ENCODE results near the gene MRPL17.
A peak's percentile ranks its signal among the peaks of the same experiment; 100 is the strongest.

MRPL17 gene

DNA sequence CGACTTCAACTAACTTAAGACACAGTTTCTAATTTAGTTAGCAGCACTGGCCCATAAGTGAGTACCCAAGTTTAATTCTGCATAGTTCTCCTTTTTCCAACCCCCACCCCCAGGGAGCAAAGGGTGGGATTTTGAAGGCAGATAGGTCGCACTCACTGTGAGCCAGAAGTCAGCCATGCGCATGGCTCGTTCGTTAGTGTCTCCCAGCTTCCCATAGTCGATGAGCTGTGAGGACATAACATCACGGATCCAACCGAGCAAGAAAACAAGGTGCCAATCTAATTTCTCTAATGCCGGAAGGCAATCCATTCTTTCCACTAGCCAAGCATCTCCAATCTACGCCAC, 577 bp downstream of the MRPL17 start:
- DNase-seq (ENCODE audit: low spot score), result no peak

DNA sequence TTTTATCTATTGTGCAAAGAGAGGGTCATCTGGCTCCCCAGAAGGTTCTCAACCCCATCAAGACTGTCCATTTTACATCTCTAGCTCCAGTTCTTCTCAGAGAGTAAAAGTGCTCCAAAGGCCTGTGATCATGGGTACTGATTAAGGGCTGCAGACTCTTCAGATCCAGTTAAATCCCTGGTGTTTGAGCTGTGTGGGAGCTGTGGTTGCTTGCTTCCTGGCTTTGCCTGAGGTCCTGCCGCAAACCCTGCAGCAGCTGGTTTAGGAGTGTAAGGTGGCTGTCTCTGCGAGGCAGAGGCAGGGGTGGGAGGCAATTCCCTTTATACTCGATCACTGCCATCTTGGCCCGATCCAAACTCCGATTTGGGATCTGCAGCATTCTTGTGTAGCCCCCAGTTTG, 1.2 kb downstream of the MRPL17 start:
- no peak for DNase-seq (ENCODE audit: low spot score)

DNA sequence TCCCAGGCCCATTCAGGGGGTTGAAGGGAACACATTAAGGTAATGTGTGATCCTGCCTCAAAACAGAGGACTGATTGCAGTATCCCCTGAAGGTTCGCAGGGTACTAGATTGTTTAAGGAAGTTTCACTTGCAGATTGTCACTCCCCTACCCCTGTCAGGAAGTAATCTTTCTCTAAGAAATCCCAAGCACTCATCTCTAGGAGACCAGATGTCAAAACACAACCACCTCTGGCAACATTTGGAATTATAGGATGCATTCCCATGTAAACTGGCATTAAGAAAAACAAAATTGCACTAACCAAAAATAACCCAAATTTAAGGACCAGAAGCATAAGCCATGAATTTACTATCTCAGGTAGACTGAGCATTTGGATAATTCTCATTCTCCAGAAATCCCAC, 1.6 kb downstream of the MRPL17 start:
- DNase-seq (ENCODE audit: low spot score), result no peak

DNA sequence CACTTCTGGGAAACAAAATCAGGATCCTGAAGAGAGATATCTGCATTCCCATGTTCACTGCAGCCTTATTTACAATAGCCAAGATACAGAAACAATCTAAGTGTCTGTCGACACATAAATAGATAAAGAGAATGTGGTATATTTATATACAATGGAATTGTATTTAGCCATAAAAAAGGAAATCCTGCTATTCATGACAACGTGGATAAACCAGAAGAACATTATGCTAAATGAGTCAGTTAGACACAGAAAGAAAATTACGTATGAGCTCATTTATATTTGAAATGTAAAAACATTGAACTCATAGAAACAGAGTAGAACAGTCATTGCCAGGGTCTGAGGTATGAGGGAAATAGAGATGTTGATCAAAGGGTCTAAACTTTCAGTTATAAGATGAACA, 6.1 kb downstream of the MRPL17 start:
- DNase-seq (ENCODE audit: low spot score), result no peak

GRCh38 chr11:6674862-6675261, 8.3 kb downstream of the MRPL17 start:
- DNase-seq (ENCODE audit: low spot score), result no peak

- DNase-seq (ENCODE audit: low spot score), result no peak
Measured at GRCh38 chr11:6674219-6674597, 8.9 kb downstream of the MRPL17 start.

DNA sequence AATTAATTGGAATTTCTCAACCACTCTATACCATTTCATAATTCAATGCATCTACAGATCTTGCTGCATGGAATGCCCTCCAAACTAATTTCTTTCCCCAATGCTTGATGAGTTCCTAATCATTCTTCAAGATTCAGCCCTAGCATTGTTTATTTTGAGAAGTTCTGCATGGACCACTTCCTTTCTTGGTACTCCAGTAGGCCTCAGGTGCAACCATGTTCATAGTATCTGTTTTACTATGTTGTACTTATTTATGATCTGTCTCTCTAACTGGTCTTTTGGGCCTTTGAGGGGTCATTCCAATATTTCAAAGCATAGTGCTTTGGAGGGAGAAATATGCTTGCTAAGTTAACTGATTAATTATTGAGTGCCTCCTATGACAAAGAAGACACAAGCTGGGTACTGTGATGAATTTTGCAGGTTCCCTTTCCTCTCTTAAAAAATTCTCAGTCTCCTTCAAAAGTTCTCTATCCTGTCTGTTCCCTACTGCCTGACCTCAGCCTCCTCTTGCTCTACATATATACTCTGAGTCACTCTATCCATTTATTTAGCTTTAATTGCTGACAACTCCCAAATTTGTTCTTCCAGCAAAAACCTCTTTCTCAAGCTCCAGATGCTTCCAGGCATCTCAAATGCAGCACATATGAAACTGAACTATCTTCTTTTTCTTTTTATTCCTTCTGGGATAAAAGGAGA, 9.5 kb downstream of the MRPL17 start:
- no peak for DNase-seq (ENCODE audit: low spot score)

DNA sequence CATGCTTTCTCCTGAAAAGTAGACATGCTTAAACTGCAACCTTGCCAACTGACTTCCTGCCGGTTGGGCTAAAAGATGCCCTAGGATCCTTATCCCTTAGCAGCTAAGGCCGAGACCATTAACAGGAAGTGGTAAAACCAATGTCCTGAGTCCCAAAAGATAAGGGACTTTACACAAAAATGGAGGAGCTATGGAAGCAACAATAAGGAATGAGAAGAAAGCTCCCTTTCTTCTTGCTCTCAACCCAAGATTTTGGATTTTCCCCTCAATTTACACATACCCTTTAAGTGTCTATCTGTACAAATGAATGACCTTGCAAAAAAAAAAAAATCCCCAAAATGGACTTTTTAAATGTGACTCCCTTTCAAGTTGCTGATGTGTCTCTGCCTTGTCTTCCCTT, 11.1 kb downstream of the MRPL17 start:
- DNase-seq (ENCODE audit: low spot score), result no peak

DNA sequence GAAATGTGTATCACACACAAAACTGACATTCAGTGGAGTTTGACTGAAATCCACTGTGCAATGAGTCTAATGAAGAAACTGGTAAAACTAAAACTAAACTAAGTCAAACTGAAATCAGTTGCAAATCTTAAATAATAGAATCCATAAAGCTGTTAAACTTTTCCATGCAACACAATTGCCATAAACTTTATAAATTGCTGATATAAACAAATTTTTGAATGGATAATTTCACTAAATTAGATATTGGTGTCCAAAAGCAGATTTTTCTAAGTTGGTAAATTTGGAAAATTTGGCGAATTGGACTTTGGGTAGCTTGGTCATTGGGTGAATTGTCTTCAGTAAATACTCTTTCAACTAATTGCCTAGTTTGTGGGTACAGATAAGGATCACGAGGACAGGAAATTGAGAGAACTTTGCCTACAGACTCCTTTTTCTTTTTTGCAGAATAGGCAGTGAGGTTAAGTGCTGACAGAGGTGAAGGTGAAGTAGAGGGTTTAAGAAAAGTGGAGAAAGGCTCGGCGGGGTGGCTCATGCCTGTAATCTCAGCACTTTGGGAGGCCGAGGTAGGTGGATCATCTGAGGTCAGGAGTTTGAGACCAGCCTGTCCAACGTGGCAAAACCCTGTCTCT, 12.8 kb downstream of the MRPL17 start:
- DNase-seq (ENCODE audit: low spot score), result no peak

GRCh38 chr11:6667733-6668374, 15.3 kb downstream of the MRPL17 start:
- DNase-seq (ENCODE audit: low spot score), result peak; percentile 61

GRCh38 chr11:6666302-6667183, 16.6 kb downstream of the MRPL17 start:
- no peak for DNase-seq (ENCODE audit: low spot score)

GRCh38 chr11:6664551-6664950, 18.6 kb downstream of the MRPL17 start:
- DNase-seq (ENCODE audit: low spot score), result no peak

DNA sequence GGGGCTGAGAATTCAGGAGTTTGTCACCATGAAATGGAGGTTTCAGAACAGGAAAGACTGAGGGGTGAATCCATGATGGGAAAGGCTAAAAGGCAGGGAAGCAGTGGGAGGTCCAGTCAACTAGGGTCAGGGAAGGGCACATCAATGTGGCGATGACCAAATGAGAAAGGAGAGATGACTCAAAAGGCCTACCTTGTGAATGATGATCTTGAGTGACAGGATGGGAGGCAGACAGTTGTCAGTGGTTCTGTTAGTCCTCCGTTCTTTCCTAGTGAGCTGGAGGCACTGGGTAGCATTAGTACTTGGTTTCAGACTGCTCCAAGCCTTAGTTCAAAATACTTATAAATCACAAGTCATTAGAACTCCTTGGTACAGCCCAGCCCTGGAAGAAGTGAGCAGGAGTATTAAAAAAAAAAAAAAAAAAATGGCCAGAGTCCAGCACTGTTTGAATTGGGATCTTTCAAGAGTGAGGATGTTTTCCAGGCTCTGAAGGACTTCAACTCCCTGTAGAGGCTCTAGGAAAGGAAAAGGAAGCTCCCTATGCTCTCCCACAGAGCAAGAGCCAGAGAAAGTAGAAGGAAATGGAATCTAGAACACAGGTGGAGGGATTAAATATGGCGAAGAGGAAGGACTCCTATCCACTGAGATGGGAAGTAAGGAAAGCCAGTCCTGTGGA, 19.2 kb downstream of the MRPL17 start:
- no peak for DNase-seq (ENCODE audit: low spot score)

DNA sequence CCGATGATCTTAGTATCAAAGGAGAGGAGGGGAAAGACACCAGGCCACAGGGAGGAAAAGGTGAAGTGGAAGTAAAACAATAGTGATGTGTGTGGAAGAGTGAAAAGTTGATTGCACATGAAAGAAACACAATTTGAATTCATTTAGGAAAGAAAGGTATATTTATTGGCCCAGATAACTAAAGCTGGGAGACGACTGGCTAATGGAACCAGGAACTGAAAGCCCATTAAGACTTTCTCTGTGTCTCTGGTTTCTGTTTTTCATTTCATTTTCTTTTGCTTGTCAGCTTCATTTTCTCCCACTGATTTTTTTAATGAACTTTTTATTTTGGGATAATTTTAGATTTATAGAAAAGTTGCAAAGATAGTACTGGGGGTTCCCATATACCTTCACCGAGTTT, 22.4 kb downstream of the MRPL17 start:
- no peak for DNase-seq (ENCODE audit: low spot score)

DNA sequence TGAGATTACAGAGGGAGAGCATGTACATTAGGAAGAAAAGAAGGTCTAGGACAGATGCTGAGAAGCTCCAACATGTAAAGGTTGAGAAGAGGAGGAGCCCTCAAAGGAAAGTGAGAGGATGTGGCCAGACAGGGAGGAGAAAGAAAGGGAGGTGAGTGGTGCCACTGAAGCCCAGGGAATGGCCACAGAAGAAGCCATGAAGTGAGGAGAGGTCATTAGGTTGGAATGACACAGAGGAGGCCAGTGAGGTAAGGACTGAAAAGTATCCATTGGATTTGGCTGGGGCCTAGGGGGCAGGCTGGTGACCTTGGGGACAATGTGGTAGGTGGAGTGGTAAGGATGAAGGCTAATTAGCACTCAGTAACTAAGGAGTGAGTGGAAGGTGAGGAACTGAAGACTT, 24.5 kb downstream of the MRPL17 start:
- no peak for DNase-seq (ENCODE audit: low spot score)

DNA sequence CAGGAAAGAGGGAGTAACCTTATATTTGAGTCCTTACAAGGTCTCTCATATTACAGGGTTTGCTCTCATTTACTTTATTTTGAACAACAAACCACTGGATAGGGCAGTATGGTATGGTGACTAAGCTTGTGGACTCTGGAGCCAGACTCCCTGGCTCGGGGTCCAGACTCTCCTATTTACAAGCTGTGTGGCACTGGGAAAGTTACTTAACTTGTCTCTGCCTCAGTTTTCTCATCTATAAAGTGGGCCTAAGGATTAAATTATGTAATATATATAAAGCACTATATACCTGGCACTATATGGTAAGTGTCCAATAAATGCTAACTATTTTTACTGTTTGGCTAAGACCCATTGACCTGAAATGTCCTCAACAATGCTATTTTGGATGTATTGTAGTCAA, 25.8 kb downstream of the MRPL17 start:
- no peak for DNase-seq (ENCODE audit: low spot score)

- DNase-seq (ENCODE audit: low spot score), result no peak
Measured at GRCh38 chr11:6656936-6657335, 26.2 kb downstream of the MRPL17 start.

- no peak for DNase-seq (ENCODE audit: low spot score)
Measured at GRCh38 chr11:6656584-6656915, 26.6 kb downstream of the MRPL17 start.

DNA sequence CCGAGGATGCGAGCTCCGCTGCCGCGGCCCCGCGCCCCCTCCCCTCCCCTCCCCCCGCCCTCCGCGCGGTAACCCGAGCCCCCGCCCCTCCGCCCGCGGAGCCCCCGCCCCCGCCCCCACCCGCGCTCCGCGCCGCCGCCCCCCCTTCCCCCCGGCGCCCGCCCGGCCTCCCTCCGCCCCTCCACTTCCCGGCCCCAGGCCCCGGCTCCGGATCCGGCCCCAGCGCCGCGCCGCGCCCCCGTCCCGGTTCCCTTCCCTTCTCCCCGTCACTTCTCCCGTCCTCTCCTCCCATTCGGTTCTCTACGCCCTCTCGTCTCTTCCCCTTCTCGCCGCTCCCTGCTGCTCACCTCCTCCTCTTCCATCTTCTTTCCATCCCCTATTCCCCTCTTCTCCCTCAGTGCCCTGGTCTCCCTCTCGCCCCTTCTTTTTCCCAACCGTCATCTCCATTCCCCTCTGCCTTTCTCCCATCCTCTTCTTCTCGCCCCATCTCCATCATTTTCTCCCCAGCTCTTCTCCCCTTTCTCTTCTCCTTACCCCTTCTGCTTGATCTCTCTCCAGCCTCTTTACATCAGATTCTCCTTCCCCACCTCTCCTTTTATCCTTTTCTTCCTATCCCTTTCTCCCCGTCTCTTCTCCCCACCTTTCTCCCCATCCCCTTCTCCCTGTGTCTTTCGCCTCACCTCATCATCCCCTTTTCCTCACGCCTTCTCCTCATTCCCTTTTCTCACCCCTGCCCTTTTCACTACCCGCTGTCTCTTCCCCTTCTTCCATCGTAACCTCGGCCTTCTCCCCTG, 27.2 kb downstream of the MRPL17 start, which contains the start of gene DCHS1:
Gene DCHS1 (minus strand): TSS at position 20 of the 794 bp plus-strand sequence. CDS start 14,196 bp downstream, outside the sequence.
- no peak for DNase-seq (ENCODE audit: low spot score)

- DNase-seq (ENCODE audit: low spot score), result no peak
Measured at GRCh38 chr11:6655020-6655789, 27.9 kb downstream of the MRPL17 start.

All from hematopoietic multipotent progenitor cell treated with erythropoietin and hydrocortisone succinate and interleukin-3 and kit ligand, for 17 days (in vitro differentiated cells).